Nephron progenitor cell (in vitro differentiated cells): ENCODE results near the gene RBMS3.

Experiments used
- DNase-seq: peaks from one replicate; pipeline ENCODE4 v3.0.0; 2021
- H3K27ac Mint-ChIP-seq: 2 replicates; pipeline ENCODE4 v1.8.0; 2021; ENCODE audit warnings: mild to moderate bottlenecking, moderate library complexity, mixed read lengths
- H3K27me3 Mint-ChIP-seq: 2 replicates; pipeline ENCODE4 v1.8.0; 2021; ENCODE audit warnings: mild to moderate bottlenecking, low read depth, mixed read lengths; ENCODE audit not compliant: poor library complexity
- H3K36me3 Mint-ChIP-seq: 2 replicates; pipeline ENCODE4 v1.8.0; 2021; ENCODE audit warnings: low read depth, mixed read lengths
- H3K4me1 Mint-ChIP-seq: 2 replicates; pipeline ENCODE4 v1.8.0; 2021; ENCODE audit warnings: mixed read lengths
- H3K4me3 Mint-ChIP-seq: 2 replicates; pipeline ENCODE4 v1.8.0; 2021; ENCODE audit warnings: mild to moderate bottlenecking, moderate library complexity, mixed read lengths
- H3K9me3 Mint-ChIP-seq: 2 replicates; pipeline ENCODE4 v1.8.0; 2021; ENCODE audit warnings: mild to moderate bottlenecking, moderate library complexity, mixed read lengths
- TF ChIP-seq, protein P1 (sequence below): fragments of 200-600 bp; sonication (generic); IDR thresholded peaks from 2 replicates; pipeline ENCODE4 v1.5.0; 2021; ENCODE audit warnings: antibody characterized with exemption

The RBMS3 gene

DNA sequence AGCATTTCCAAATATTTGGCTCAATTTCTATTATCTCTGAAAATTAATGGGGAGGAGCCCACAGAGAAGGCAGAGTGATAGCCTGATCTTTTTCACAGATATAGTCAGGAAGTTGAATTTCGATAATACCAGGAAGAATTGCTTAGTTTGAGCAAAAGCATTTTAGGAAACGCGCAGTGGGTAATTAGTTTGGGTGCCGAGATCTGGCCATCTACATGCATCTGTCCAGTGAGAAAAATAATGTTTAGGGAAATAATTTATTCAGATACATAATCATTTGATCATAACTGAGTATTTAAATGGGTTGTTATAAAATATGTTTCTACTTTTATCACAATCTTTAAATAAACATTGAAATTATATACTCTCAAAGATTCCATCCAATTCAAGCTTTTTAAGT is 653.9 kb downstream of the RBMS3 start:
- Mint-ChIP-seq H3K4me3 (no peak overlapping the region), H3K9me3 (no peaks in the 10 kb centered on the region), H3K27ac (no peak overlapping the region), H3K36me3 (no peaks in the 10 kb centered on the region), H3K27me3 (no peaks in the 10 kb centered on the region), H3K4me1 (no peaks in the 10 kb centered on the region)
- TF ChIP-seq, protein P1, sequence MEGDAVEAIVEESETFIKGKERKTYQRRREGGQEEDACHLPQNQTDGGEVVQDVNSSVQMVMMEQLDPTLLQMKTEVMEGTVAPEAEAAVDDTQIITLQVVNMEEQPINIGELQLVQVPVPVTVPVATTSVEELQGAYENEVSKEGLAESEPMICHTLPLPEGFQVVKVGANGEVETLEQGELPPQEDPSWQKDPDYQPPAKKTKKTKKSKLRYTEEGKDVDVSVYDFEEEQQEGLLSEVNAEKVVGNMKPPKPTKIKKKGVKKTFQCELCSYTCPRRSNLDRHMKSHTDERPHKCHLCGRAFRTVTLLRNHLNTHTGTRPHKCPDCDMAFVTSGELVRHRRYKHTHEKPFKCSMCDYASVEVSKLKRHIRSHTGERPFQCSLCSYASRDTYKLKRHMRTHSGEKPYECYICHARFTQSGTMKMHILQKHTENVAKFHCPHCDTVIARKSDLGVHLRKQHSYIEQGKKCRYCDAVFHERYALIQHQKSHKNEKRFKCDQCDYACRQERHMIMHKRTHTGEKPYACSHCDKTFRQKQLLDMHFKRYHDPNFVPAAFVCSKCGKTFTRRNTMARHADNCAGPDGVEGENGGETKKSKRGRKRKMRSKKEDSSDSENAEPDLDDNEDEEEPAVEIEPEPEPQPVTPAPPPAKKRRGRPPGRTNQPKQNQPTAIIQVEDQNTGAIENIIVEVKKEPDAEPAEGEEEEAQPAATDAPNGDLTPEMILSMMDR, result no peak
- DNase-seq, result no peak

DNA sequence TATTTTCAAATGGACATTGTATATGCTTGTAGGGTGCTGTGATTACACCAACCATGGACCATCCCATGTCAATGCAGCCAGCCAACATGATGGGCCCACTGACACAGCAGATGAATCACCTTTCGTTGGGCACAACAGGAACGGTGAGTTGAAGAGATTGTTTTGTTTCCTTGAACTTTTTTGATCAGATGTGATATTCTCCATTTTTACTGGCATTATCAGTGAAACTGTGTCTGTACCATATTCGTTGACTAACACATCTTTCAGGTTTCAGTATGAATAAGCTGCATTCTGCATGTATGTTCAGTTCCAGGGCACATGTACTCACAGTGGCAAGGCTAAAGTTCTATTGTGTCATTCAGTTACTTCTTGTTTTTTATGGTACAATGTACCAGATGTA is 655.2 kb downstream of the RBMS3 start:
- H3K9me3 Mint-ChIP-seq, result no peaks in the 10 kb centered on the region
- no peak overlapping the region for H3K4me3 Mint-ChIP-seq
- no peak for DNase-seq
- H3K27me3 Mint-ChIP-seq, result no peaks in the 10 kb centered on the region
- H3K4me1 Mint-ChIP-seq, result no peaks in the 10 kb centered on the region
- no peaks in the 10 kb centered on the region for H3K36me3 Mint-ChIP-seq
- TF ChIP-seq, protein P1, result no peak
- no peak overlapping the region for H3K27ac Mint-ChIP-seq

DNA sequence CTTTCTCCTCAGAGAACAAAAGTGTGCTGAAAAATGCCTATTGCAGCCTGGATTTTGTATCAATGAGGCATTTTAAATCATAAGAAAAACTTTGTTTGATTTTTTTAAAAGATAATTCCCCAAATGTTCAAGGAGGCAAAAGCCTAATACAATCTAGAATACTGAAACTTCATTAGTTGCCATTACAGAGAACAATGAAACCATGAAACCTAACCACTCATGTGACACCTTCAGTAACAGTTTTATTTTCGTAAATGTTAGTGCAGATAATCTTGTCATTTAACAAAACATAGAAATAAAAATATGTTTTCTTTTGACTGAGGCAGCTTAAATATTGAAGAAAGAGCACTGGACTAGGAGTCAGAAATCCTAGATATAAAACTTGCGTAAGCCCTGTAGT is 655.9 kb downstream of the RBMS3 start:
- no peaks in the 10 kb centered on the region for H3K27me3 Mint-ChIP-seq
- H3K27ac Mint-ChIP-seq, result no peak overlapping the region
- H3K4me1 Mint-ChIP-seq, result no peaks in the 10 kb centered on the region
- no peak for DNase-seq
- H3K9me3 Mint-ChIP-seq, result no peaks in the 10 kb centered on the region
- H3K36me3 Mint-ChIP-seq, result no peaks in the 10 kb centered on the region
- TF ChIP-seq, protein P1, result no peak
- H3K4me3 Mint-ChIP-seq, result no peak overlapping the region

DNA sequence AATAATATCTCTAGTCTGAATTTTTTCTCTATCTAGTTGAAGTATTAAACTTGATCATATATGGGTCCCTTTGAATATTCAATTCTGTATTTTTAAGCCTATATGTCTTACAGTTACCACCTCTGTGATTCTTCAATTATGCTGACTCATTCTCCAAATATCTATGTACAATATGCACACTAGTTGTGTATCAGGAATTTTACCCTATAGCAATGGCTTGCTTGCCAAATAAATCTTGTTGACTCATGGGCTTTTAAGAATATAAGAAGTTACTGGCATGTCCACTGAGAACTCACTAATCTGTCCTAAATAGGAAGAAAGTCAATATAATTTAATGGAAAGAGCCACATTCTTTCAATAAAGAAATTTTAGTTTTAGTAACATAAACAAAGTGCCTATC is 656.3 kb downstream of the RBMS3 start:
- TF ChIP-seq, protein P1, result no peak
- Mint-ChIP-seq H3K27ac (no peak overlapping the region), H3K27me3 (no peaks in the 10 kb centered on the region), H3K36me3 (no peaks in the 10 kb centered on the region), H3K4me1 (no peaks in the 10 kb centered on the region), H3K4me3 (no peak overlapping the region), H3K9me3 (no peaks in the 10 kb centered on the region)
- no peak for DNase-seq

DNA sequence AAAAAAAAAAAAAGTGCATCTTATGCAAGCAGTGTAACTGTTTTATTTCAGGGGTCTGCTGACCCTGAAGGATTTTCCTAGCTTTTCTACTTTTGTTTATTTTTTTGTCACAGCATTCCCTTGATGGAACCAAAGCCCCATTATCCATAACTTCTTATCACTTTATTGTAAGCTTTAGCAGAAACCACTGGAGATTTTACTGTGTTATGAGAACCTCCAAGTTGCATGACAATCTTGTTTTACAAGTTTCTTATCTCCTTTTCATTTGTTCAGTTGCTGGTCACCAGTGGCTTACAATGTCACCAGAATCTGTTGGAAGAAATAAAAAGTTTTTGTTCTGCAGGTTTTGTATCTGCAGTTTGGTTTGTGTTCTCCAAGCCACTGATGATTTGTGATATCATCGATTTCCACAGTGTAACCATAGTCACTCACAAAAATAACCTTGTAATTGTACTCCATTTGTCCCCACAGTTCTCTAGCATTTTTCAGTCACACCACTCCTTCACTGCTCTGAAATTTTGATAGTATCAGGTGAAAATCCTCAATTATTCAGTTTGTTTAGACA is 660.0 kb downstream of the RBMS3 start:
- Mint-ChIP-seq H3K27me3 (no peaks in the 10 kb centered on the region), H3K36me3 (no peaks in the 10 kb centered on the region), H3K9me3 (no peaks in the 10 kb centered on the region), H3K4me1 (no peaks in the 10 kb centered on the region), H3K4me3 (no peak overlapping the region), H3K27ac (no peak overlapping the region)
- TF ChIP-seq, protein P1, result no peak
- no peak for DNase-seq

DNA sequence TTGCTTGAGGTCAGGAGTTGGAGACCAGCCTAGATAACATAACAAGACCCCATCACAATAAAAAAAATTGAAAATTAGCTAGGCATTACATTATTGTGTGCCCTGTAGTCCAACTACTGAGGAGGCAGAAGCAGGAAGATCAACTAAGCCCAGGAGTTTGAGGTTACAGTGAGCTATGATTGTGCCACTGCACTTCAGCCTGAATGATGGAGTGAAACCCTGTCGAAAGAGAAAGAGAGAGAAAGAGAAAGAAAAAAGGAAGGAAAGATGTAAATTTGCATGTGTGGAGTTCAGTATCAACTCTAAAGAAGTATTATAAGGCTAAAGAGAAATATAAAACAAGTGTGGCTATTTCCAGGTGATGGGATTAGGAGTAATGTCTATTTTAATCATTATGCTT is 661.4 kb downstream of the RBMS3 start:
- TF ChIP-seq, protein P1, result no peak
- DNase-seq, result no peak
- Mint-ChIP-seq H3K27me3 (no peaks in the 10 kb centered on the region), H3K4me1 (no peaks in the 10 kb centered on the region), H3K9me3 (no peaks in the 10 kb centered on the region), H3K4me3 (no peak overlapping the region), H3K27ac (no peak overlapping the region), H3K36me3 (no peaks in the 10 kb centered on the region)
